NT2/D1 (cell line): ENCODE data around the gene C5orf46.

Experiments
- DNase-seq: peaks from one replicate; pipeline ENCODE4 v3.0.0-alpha.2; 2011; ENCODE audit warnings: low read depth, low spot score
- H3K27me3 ChIP-seq: 2 replicates; pipeline ENCODE4 v1.6.0; 2011; ENCODE audit warnings: mild to moderate bottlenecking; ENCODE audit not compliant: insufficient read length, insufficient read depth
- H3K36me3 ChIP-seq: 2 replicates; pipeline ENCODE4 v1.6.1; 2011; ENCODE audit warnings: mild to moderate bottlenecking, low read length, mixed read lengths; ENCODE audit not compliant: insufficient read depth, insufficient read length
- H3K4me1 ChIP-seq: 2 replicates; pipeline ENCODE4 v1.5.1; 2011; ENCODE audit not compliant: insufficient read depth, insufficient read length
- H3K4me3 ChIP-seq: 2 replicates; pipeline ENCODE4 v1.5.1; 2011; ENCODE audit warnings: low read depth; ENCODE audit not compliant: insufficient read length
- H3K9ac ChIP-seq: 2 replicates; pipeline ENCODE4 v1.6.0; 2011; ENCODE audit warnings: low read depth; ENCODE audit not compliant: insufficient read length
- H3K9me3 ChIP-seq: 2 replicates; pipeline ENCODE4 v1.5.1; 2011; ENCODE audit warnings: mild to moderate bottlenecking, low read length; ENCODE audit not compliant: insufficient read depth
- SUZ12 ChIP-seq: IDR thresholded peaks from 2 replicates; pipeline ENCODE4 v1.6.1; 2011; ENCODE audit not compliant: insufficient read length, insufficient read depth; ENCODE audit errors: extremely low read depth
- YY1 ChIP-seq: IDR thresholded peaks from 2 replicates; pipeline ENCODE4 v1.6.1; 2011; ENCODE audit not compliant: insufficient read length, insufficient read depth
- ZNF274 ChIP-seq: IDR thresholded peaks from 2 replicates; pipeline ENCODE4 v1.6.1; 2011; ENCODE audit warnings: mild to moderate bottlenecking, low read depth, low read length

Gene C5orf46

GRCh38 chr5:147927901-147928300, 21.6 kb upstream of the C5orf46 start:
- DNase-seq = no peak
- Histone ChIP-seq H3K4me1 (no peaks in the 10 kb centered on the region), H3K9ac (no peak overlapping the region), H3K36me3 (no peaks in the 10 kb centered on the region), H3K27me3 (no peaks in the 10 kb centered on the region), H3K4me3 (no peak overlapping the region), H3K9me3 (no peaks in the 10 kb centered on the region)
- TF ChIP-seq ZNF274 = no peak
- no peak for TF ChIP-seq SUZ12
- TF ChIP-seq YY1 = no peak

GRCh38 chr5:147925020-147925419, 18.7 kb upstream of the C5orf46 start:
- no peaks in the 10 kb centered on the region for H3K4me1 ChIP-seq

GRCh38 chr5:147921136-147921535, 14.8 kb upstream of the C5orf46 start:
- Histone ChIP-seq H3K4me1 (no peaks in the 10 kb centered on the region), H3K9me3 (no peaks in the 10 kb centered on the region), H3K4me3 (no peak overlapping the region), H3K27me3 (no peaks in the 10 kb centered on the region), H3K9ac (no peak overlapping the region), H3K36me3 (no peaks in the 10 kb centered on the region)
- no peak for DNase-seq
- TF ChIP-seq SUZ12 (no peak), ZNF274 (no peak), YY1 (no peak)

More at GRCh38 chr5:147925020-147925419, 18.7 kb upstream of the C5orf46 start:
- H3K4me3 ChIP-seq = no peak overlapping the region
- H3K9ac ChIP-seq = no peak overlapping the region
- TF ChIP-seq ZNF274 (no peak), YY1 (no peak)
- no peak for DNase-seq
- H3K36me3 ChIP-seq = no peaks in the 10 kb centered on the region
- H3K27me3 ChIP-seq = no peaks in the 10 kb centered on the region
- no peaks in the 10 kb centered on the region for H3K9me3 ChIP-seq

GRCh38 chr5:147920420-147921030, 14.2 kb upstream of the C5orf46 start:
- no peaks in the 10 kb centered on the region for H3K9me3 ChIP-seq
- no peak overlapping the region for H3K4me3 ChIP-seq
- no peak overlapping the region for H3K9ac ChIP-seq
- DNase-seq = no peak
- H3K36me3 ChIP-seq = no peaks in the 10 kb centered on the region
- no peaks in the 10 kb centered on the region for H3K4me1 ChIP-seq
- H3K27me3 ChIP-seq = no peaks in the 10 kb centered on the region
- TF ChIP-seq SUZ12 (no peak), YY1 (no peak), ZNF274 (no peak)

- Histone ChIP-seq H3K4me1 (no peaks in the 10 kb centered on the region), H3K36me3 (no peaks in the 10 kb centered on the region), H3K9me3 (no peaks in the 10 kb centered on the region), H3K27me3 (no peaks in the 10 kb centered on the region), H3K9ac (no peak overlapping the region), H3K4me3 (no peak overlapping the region)
- no peak for DNase-seq
- no peak for TF ChIP-seq SUZ12
- no peak for TF ChIP-seq YY1
- TF ChIP-seq ZNF274 = no peak
These were observed 12.6 kb upstream of the C5orf46 start for GRCh38 chr5:147918899-147919298.

GRCh38 chr5:147918101-147918685, 11.9 kb upstream of the C5orf46 start:
- DNase-seq = no peak
- Histone ChIP-seq H3K36me3 (no peaks in the 10 kb centered on the region), H3K4me3 (no peak overlapping the region)

GRCh38 chr5:147913786-147914185, 7.4 kb upstream of the C5orf46 start:
- Histone ChIP-seq H3K27me3 (no peaks in the 10 kb centered on the region), H3K9ac (no peak overlapping the region), H3K4me1 (no peaks in the 10 kb centered on the region), H3K9me3 (no peaks in the 10 kb centered on the region), H3K36me3 (no peaks in the 10 kb centered on the region), H3K4me3 (no peak overlapping the region)
- TF ChIP-seq SUZ12 (no peak), YY1 (no peak), ZNF274 (no peak)
- DNase-seq = no peak

More at GRCh38 chr5:147918101-147918685, 11.9 kb upstream of the C5orf46 start:
- TF ChIP-seq ZNF274 = no peak
- no peak for TF ChIP-seq SUZ12
- TF ChIP-seq YY1 = no peak
- Histone ChIP-seq H3K27me3 (no peaks in the 10 kb centered on the region), H3K9me3 (no peaks in the 10 kb centered on the region), H3K9ac (no peak overlapping the region), H3K4me1 (no peaks in the 10 kb centered on the region)
